Measurements from ENCODE around the gene SNRPB. TPM values are rescaled to one million over a fixed set of nuclear protein-coding genes. Genes with fewer than 3 reads are reported as not detected.

SNRPB gene
- total and polyA plus RNA-seq, 10 of the 15 experiments (the other 5 are each of a cell fraction or from before 2014, with no cell fraction given) = 15.0 to 593 (median 366) TPM

GRCh38 chr20:2519115-2519809, 48.7 kb upstream of the SNRPB start (continued):
- TF ChIP-seq KAT2A (conservative IDR thresholded peaks at IDR 0.05; ENCODE audit: control insufficient read depth, low read depth, low read length) (no peak), EZH2 (IDR thresholded peaks at IDR 0.05; ENCODE audit: borderline replicate concordance, control insufficient read depth, low read depth, low read length) (no peak), ZNF274 (IDR thresholded peaks at IDR 0.05; ENCODE audit: insufficient read depth, insufficient read length) (no peak), ZNF24 (IDR thresholded peaks at IDR 0.05) (no peak), NR2F1 (conservative IDR thresholded peaks at IDR 0.05) (no peak)

DNA sequence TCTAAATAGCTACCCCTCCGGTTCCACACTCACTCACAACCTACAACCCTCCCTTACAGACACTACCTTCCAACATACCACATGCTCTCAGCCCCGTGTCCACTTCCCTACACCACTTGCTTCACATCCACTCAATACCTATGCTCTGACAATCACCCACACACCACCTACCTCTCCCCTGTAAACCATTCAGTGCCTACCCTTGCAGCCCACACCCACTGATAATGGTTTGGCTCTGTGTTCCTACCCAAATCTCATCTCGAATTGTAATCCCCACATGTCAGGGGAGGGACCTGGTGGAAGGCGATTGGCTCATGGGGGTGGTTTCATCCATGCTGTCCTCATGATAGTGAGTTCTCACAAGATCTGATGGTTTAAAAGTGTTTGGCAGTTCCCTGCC, 48.0 kb upstream of the SNRPB start:
- Histone ChIP-seq H3K9me3 (replicated peaks; ENCODE audit: control insufficient read depth, insufficient read depth, low read length) (no peaks in the 10 kb centered on the region), H3K4me2 (ENCODE audit: control insufficient read depth, insufficient read depth) (no peak overlapping the region), H3K36me3 (ENCODE audit: control insufficient read depth in 2 of 2, insufficient read depth in 2 of 2, low read length in 1 of 2) (no peaks in the 10 kb centered on the region), H2AFZ (ENCODE audit: control insufficient read depth, low read depth, low read length) (no peak overlapping the region), H3K9ac (ENCODE audit: control insufficient read depth, insufficient read depth, low read length) (no peak overlapping the region), H3K79me2 (ENCODE audit: control insufficient read depth, insufficient read depth, low read length) (no peaks in the 10 kb centered on the region), H3K4me3 (no peak overlapping the region), H3K27me3 (replicated peaks in 1 of 2; ENCODE audit: control insufficient read depth in 2 of 2, insufficient read depth in 2 of 2, low read length in 1 of 2) (peaks cover 2 to 4% of the 10 kb centered on the region in 2 experiments; a peak in 3 of 4 replicates), H3K4me1 (ENCODE audit: control insufficient read depth, insufficient read depth, low read length) (no peaks in the 10 kb centered on the region), H3K27ac (ENCODE audit: control insufficient read depth, insufficient read depth) (no peak overlapping the region), H4K20me1 (ENCODE audit: control insufficient read depth, insufficient read depth) (no peaks in the 10 kb centered on the region)
- CTCF ChIA-PET = interaction anchor here (1.1 kb wide), 1 partner anchor 8 kb away, joined by 3 read pairs; no protein-coding TSS in a partner anchor
- POLR2A ChIA-PET = no interaction called here
- intact Hi-C loops (cut with micrococcal nuclease; ENCODE audit: unreplicated experiment) = no loop called here
- in situ Hi-C loops (cut with MboI) = no loop called here
- BruUV-seq (replicated peaks) = no TSS peak
- 45% methylated on average over 4 of the region's 4 CpGs for WGBS (ENCODE audit: insufficient coverage, insufficient replicate concordance, low lambda C conversion rate, missing lambda C conversion rate)
- RAD21 ChIA-PET (ENCODE audit: unreplicated experiment) = no interaction called here
- TF ChIP-seq, protein P1, sequence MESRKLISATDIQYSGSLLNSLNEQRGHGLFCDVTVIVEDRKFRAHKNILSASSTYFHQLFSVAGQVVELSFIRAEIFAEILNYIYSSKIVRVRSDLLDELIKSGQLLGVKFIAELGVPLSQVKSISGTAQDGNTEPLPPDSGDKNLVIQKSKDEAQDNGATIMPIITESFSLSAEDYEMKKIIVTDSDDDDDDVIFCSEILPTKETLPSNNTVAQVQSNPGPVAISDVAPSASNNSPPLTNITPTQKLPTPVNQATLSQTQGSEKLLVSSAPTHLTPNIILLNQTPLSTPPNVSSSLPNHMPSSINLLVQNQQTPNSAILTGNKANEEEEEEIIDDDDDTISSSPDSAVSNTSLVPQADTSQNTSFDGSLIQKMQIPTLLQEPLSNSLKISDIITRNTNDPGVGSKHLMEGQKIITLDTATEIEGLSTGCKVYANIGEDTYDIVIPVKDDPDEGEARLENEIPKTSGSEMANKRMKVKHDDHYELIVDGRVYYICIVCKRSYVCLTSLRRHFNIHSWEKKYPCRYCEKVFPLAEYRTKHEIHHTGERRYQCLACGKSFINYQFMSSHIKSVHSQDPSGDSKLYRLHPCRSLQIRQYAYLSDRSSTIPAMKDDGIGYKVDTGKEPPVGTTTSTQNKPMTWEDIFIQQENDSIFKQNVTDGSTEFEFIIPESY (IDR thresholded peaks at IDR 0.05) = no peak
- TF ChIP-seq, protein P2, sequence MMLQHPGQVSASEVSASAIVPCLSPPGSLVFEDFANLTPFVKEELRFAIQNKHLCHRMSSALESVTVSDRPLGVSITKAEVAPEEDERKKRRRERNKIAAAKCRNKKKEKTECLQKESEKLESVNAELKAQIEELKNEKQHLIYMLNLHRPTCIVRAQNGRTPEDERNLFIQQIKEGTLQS (IDR thresholded peaks at IDR 0.05; ENCODE audit: borderline replicate concordance, extremely low read depth, low read depth, low read length) = no peak
- TF ChIP-seq SUZ12 (IDR thresholded peaks at IDR 0.05; ENCODE audit: unreplicated experiment) (no peak), ELK1 (IDR thresholded peaks at IDR 0.05; ENCODE audit: low read depth, low read length) (no peak), KLF5 (IDR thresholded peaks at IDR 0.05; ENCODE audit: partially characterized antibody) (no peak), ZSCAN29 (IDR thresholded peaks at IDR 0.05) (no peak), CBX5 (IDR thresholded peaks at IDR 0.05; ENCODE audit: low read depth) (no peak)
- DNase-seq (ENCODE audit: low read depth, low spot score) = no peak
- FAIRE-seq = no peak
- SMC1A ChIA-PET (ENCODE audit: uncharacterized antibody, unreplicated experiment) = no interaction called here
- ATAC-seq = no peak
